ENCODE measurements around the gene IQSEC1. TPM values are rescaled to one million over a fixed set of nuclear protein-coding genes. Genes with fewer than 3 reads are reported as not detected.

The IQSEC1 gene
- total and polyA plus RNA-seq, 9 of the 15 experiments (the other 6 are each of a cell fraction or from before 2014, with no cell fraction given): 0.56 to 39.0 (median 6.8) TPM

DNA sequence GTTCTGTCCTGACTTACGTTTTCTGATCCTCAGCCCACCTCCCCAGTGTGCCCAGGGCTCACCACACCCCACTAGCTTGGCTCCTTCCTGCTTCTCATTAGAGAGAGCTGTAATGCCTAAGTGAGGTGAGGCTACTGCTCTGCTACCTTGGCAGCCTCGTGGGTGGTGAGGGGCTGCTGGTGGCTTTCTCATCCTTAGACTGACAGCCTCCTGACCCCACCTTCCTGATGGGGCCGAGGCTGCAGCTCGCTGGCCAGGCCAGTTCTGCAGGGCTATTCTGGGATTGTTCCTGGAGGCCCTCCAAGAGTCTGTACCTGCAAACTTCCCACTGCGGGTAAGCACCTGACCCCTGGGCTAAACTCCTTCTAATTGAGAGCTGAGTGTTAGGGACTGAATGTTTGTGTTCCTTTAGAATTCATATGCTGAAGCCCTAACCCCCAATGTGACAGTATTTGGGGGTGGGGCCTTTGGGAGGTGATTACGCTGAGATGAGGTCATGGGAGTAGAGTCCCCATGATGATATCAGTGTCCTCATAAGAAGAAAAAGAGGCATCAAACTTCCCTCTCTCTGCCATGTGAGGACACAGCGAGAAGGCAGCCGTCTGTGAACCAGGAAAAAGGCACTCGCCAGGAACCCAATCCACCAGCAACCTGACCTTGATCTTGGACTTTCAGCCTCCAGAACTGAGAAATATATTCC, 38.1 kb upstream of the IQSEC1 start (continued):
- TF ChIP-seq ZFX (CRISPR knock-in tag; IDR thresholded peaks at IDR 0.05) (no peak), ERF (CRISPR knock-in tag; IDR thresholded peaks at IDR 0.05) (no peak), KLF1 (tag; IDR thresholded peaks at IDR 0.05) (no peak), SNRNP70 (optimal IDR thresholded peaks at IDR 0.05; ENCODE audit: low read depth, low read length) (no peak), NR4A1 (CRISPR knock-in tag; IDR thresholded peaks at IDR 0.05) (no peak), NR4A1 (tag; IDR thresholded peaks at IDR 0.05) (no peak)
- TF ChIP-seq, protein P1, sequence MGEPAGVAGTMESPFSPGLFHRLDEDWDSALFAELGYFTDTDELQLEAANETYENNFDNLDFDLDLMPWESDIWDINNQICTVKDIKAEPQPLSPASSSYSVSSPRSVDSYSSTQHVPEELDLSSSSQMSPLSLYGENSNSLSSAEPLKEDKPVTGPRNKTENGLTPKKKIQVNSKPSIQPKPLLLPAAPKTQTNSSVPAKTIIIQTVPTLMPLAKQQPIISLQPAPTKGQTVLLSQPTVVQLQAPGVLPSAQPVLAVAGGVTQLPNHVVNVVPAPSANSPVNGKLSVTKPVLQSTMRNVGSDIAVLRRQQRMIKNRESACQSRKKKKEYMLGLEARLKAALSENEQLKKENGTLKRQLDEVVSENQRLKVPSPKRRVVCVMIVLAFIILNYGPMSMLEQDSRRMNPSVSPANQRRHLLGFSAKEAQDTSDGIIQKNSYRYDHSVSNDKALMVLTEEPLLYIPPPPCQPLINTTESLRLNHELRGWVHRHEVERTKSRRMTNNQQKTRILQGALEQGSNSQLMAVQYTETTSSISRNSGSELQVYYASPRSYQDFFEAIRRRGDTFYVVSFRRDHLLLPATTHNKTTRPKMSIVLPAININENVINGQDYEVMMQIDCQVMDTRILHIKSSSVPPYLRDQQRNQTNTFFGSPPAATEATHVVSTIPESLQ (CRISPR knock-in tag; IDR thresholded peaks at IDR 0.05): no peak

DNA sequence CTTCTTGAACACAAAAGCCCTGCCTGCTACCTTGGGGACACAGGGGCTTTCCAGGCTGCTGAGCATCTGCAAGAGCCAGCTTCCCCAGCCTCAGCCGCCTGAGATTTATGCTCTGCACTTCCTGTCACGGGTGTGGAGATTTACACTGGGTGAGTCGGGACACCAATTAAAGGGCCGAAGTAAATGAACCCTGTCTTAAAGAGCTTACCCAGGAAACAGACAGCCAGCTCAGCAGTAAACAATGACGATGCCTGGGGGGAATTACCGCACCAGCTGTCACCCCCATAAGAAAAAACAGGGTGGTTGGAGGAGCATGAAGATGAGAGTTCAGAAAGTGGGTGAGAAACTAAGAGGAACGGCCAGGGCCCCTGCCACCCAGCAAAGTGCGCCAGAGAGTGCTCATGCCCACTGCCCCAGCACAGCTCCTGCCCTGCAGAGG, 37.5 kb upstream of the IQSEC1 start:
- no peak for FAIRE-seq
- Histone ChIP-seq H3K36me3 (ENCODE audit: control insufficient read depth, insufficient read depth, low read length) (no peaks in the 10 kb centered on the region), H3K27ac (ENCODE audit: extremely low read depth, low read depth, low read length) (no peak overlapping the region), H2AFZ (ENCODE audit: low read depth, low read length) (no peak overlapping the region), H4K20me1 (replicated peaks; ENCODE audit: control insufficient read depth, insufficient read depth, low read length) (peaks cover 11% of the 10 kb centered on the region), H3K9me3 (replicated peaks; ENCODE audit: control insufficient read depth, insufficient read depth, low read depth, low read length) (no peaks in the 10 kb centered on the region; the same call in 1 of the 2 replicates), H3K4me1 (replicated peaks in 1 of 2; ENCODE audit: control insufficient read depth in 2 of 2, insufficient read depth in 2 of 2, low read length in 2 of 2) (peaks cover 0 to 8% of the 10 kb centered on the region in 2 experiments; a peak in 1 of 5 replicates), H3K79me2 (ENCODE audit: control insufficient read depth, insufficient read depth, low read length) (no peaks in the 10 kb centered on the region), H3K4me3 (no peak overlapping the region), H3K9me1 (ENCODE audit: control insufficient read depth, insufficient read depth, low read length) (no peaks in the 10 kb centered on the region), H3K9ac (ENCODE audit: insufficient read depth in 1 of 2, low read depth in 2 of 2, low read length in 2 of 2) (no peak overlapping the region), H3K27me3 (ENCODE audit: control insufficient read depth in 2 of 2, insufficient read depth in 2 of 2, low read length in 2 of 2) (peaks cover 57 to 89% of the 10 kb centered on the region in 2 experiments), H3K4me2 (ENCODE audit: insufficient read depth, low read length) (no peak overlapping the region)
- POLR2A ChIA-PET: interaction anchor here (0.6 to 1.1 kb wide), 2 partner anchors 10 to 15 kb away, joined by 3 to 5 read pairs; no protein-coding TSS in a partner anchor
- WGBS (ENCODE audit: insufficient coverage, low coverage, missing lambda C conversion rate): 2% methylated on average over 8 of the region's 8 CpGs
- intact Hi-C loops (cut with micrococcal nuclease): no loop called here
- no peak for ATAC-seq
- in situ Hi-C loops (cut with MboI): no loop called here
- no peak for DNase-seq (ENCODE audit: extremely low read depth in 1 of 4, low spot score in 3 of 4)
- no TSS peak for BruUV-seq (replicated peaks)
- CTCF ChIA-PET (ENCODE audit: low intra/inter-chr PET ratio): interaction anchor here (0.6 kb wide), 1 partner anchor 27 kb away, joined by 3 read pairs; no protein-coding TSS in a partner anchor
- TF ChIP-seq, protein P2, sequence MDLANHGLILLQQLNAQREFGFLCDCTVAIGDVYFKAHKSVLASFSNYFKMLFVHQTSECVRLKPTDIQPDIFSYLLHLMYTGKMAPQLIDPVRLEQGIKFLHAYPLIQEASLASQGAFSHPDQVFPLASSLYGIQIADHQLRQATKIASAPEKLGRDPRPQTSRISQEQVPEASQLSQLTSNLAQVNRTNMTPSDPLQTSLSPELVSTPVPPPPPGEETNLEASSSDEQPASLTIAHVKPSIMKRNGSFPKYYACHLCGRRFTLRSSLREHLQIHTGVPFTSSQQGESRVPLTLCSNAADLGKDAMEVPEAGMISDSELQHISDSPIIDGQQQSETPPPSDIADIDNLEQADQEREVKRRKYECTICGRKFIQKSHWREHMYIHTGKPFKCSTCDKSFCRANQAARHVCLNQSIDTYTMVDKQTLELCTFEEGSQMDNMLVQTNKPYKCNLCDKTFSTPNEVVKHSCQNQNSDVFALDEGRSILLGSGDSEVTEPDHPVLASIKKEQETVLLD (IDR thresholded peaks at IDR 0.05): no peak
- TF ChIP-seq PHB2 (IDR thresholded peaks at IDR 0.05; ENCODE audit: low read depth): no peak
- no peak for TF ChIP-seq TRIM28 (IDR thresholded peaks at IDR 0.05)
- TF ChIP-seq, protein P3, sequence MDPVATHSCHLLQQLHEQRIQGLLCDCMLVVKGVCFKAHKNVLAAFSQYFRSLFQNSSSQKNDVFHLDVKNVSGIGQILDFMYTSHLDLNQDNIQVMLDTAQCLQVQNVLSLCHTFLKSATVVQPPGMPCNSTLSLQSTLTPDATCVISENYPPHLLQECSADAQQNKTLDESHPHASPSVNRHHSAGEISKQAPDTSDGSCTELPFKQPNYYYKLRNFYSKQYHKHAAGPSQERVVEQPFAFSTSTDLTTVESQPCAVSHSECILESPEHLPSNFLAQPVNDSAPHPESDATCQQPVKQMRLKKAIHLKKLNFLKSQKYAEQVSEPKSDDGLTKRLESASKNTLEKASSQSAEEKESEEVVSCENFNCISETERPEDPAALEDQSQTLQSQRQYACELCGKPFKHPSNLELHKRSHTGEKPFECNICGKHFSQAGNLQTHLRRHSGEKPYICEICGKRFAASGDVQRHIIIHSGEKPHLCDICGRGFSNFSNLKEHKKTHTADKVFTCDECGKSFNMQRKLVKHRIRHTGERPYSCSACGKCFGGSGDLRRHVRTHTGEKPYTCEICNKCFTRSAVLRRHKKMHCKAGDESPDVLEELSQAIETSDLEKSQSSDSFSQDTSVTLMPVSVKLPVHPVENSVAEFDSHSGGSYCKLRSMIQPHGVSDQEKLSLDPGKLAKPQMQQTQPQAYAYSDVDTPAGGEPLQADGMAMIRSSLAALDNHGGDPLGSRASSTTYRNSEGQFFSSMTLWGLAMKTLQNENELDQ (CRISPR knock-in tag; IDR thresholded peaks at IDR 0.05; ENCODE audit: borderline replicate concordance): no peak
- no peak for TF ChIP-seq ZNF79 (CRISPR knock-in tag; IDR thresholded peaks at IDR 0.05; ENCODE audit: low read depth)
- TF ChIP-seq ZNF146 (CRISPR knock-in tag; IDR thresholded peaks at IDR 0.05; ENCODE audit: unreplicated experiment): no peak
- TF ChIP-seq, protein P4, sequence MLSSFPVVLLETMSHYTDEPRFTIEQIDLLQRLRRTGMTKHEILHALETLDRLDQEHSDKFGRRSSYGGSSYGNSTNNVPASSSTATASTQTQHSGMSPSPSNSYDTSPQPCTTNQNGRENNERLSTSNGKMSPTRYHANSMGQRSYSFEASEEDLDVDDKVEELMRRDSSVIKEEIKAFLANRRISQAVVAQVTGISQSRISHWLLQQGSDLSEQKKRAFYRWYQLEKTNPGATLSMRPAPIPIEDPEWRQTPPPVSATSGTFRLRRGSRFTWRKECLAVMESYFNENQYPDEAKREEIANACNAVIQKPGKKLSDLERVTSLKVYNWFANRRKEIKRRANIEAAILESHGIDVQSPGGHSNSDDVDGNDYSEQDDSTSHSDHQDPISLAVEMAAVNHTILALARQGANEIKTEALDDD (IDR thresholded peaks at IDR 0.05): no peak
- no peak for TF ChIP-seq PPARD (CRISPR knock-in tag; IDR thresholded peaks at IDR 0.05)
